Frontal cortex (tissue), 4 donors: ENCODE data around the gene NAE1. TPM values are rescaled to one million over a fixed set of nuclear protein-coding genes. Genes with fewer than 3 reads are reported as not detected.

Source experiments
- DNase-seq, 2 donors: peaks; one replicate each; pipeline ENCODE4 v3.0.0; 2012; ENCODE audit warnings: low spot score in 2 of 2
- FAIRE-seq: peaks from 2 replicates; lab custom pipeline; 2012; peaks lifted over from hg19 to GRCh38; lab: Jason Lieb, UNC
- total RNA-seq: library from RNA; depleted of rRNA; stranded (reverse); fragments of >200 nt; gene quantifications from one replicate; pipeline ENCODE4 v1.2.3, GENCODE V29; 2014
- donor health status: control.
- donor health status: control.
- donor health status: control.

The NAE1 gene
- total RNA-seq, 1 donor from 2014 or later: 110 TPM

GRCh38 chr16:66851166-66851964, 20.6 kb upstream of the NAE1 start:
- no peak for FAIRE-seq
- no peak for DNase-seq

GRCh38 chr16:66850115-66850815, 19.5 kb upstream of the NAE1 start:
- DNase-seq (no peak), FAIRE-seq (no peak)

- no peak for DNase-seq
- FAIRE-seq: no peak
Observed at GRCh38 chr16:66849549-66849948, 18.8 kb upstream of the NAE1 start.

- FAIRE-seq (no peak), DNase-seq (no peak)
Observed at GRCh38 chr16:66849021-66849420, 18.2 kb upstream of the NAE1 start.

GRCh38 chr16:66848172-66848571, 17.4 kb upstream of the NAE1 start:
- FAIRE-seq (no peak), DNase-seq (no peak)

- no peak for FAIRE-seq
Observed at GRCh38 chr16:66847533-66848067, 16.8 kb upstream of the NAE1 start.

GRCh38 chr16:66846831-66847230, 16.1 kb upstream of the NAE1 start:
- no peak for FAIRE-seq
- no peak for DNase-seq

More at GRCh38 chr16:66847533-66848067, 16.8 kb upstream of the NAE1 start:
- no peak for DNase-seq

- no peak for FAIRE-seq
- DNase-seq: no peak
Observed at GRCh38 chr16:66846266-66846665, 15.5 kb upstream of the NAE1 start.

GRCh38 chr16:66845791-66846221, 15.0 kb upstream of the NAE1 start:
- no peak for FAIRE-seq

GRCh38 chr16:66845080-66845410, 14.3 kb upstream of the NAE1 start:
- FAIRE-seq: no peak
- DNase-seq: no peak

More at GRCh38 chr16:66845791-66846221, 15.0 kb upstream of the NAE1 start:
- peak in 1 of 2 donors; percentile 59 for DNase-seq

- FAIRE-seq (no peak), DNase-seq (peak in 1 of 2 donors; percentile 52)
Observed at GRCh38 chr16:66844342-66845079, 13.7 kb upstream of the NAE1 start, which contains the start of gene CA7. Gene CA7, plus strand, starts transcription at chr16:66844414. Its CDS starts 74 bp downstream, at chr16:66844488.

GRCh38 chr16:66844009-66844341, 13.2 kb upstream of the NAE1 start:
- no peak for DNase-seq
- no peak for FAIRE-seq

- FAIRE-seq (no peak), DNase-seq (no peak)
Observed at GRCh38 chr16:66843191-66843590, 12.4 kb upstream of the NAE1 start.

GRCh38 chr16:66842765-66843164, 12.0 kb upstream of the NAE1 start:
- FAIRE-seq: no peak
- peak in 1 of 2 donors; percentile 42 for DNase-seq

GRCh38 chr16:66841366-66841765, 10.6 kb upstream of the NAE1 start:
- no peak for FAIRE-seq
- no peak for DNase-seq

GRCh38 chr16:66840883-66841282, 10.1 kb upstream of the NAE1 start:
- FAIRE-seq: no peak
- DNase-seq: no peak

- FAIRE-seq: no peak
- DNase-seq: no peak
Observed at GRCh38 chr16:66834746-66835145, 4.0 kb upstream of the NAE1 start.

GRCh38 chr16:66832661-66833305, 2.0 kb upstream of the NAE1 start:
- DNase-seq (no peak), FAIRE-seq (no peak)

- no peak for FAIRE-seq
- DNase-seq: no peak
Observed at GRCh38 chr16:66832190-66832589, 1.4 kb upstream of the NAE1 start.

GRCh38 chr16:66824006-66824405, 6.8 kb downstream of the NAE1 start:
- DNase-seq: no peak
- no peak for FAIRE-seq
